ENCODE data around the gene CCNT2.

Gene CCNT2

GRCh38 chr2:134988994-134989605 lies 70.5 kb downstream of the CCNT2 start:
- FAIRE-seq = no peak
- no peak for DNase-seq (ENCODE audit: insufficient read length, low spot score)
- TF ChIP-seq CTCF (IDR thresholded peaks at IDR 0.05; ENCODE audit: insufficient read depth, missing control alignments) = peak; percentile 60

- DNase-seq (ENCODE audit: insufficient read length, low spot score) = no peak
- no peak for FAIRE-seq
These were observed 80.9 kb downstream of the CCNT2 start for GRCh38 chr2:134999521-134999920.

GRCh38 chr2:135002836-135003235 lies 84.2 kb downstream of the CCNT2 start:
- TF ChIP-seq CTCF (IDR thresholded peaks at IDR 0.05; ENCODE audit: insufficient read depth, missing control alignments) = no peak
- no peak for FAIRE-seq
- no peak for DNase-seq (ENCODE audit: insufficient read length, low spot score)

More at GRCh38 chr2:134999521-134999920, 80.9 kb downstream of the CCNT2 start:
- no peak for TF ChIP-seq CTCF (IDR thresholded peaks at IDR 0.05; ENCODE audit: insufficient read depth, missing control alignments)

GRCh38 chr2:135004005-135004746 lies 85.6 kb downstream of the CCNT2 start:
- peak; percentile 98 for TF ChIP-seq CTCF (IDR thresholded peaks at IDR 0.05; ENCODE audit: insufficient read depth, missing control alignments)
- DNase-seq (ENCODE audit: insufficient read length, low spot score) (peak; percentile 31), FAIRE-seq (peak; percentile 64)

GRCh38 chr2:135005753-135006152 lies 87.1 kb downstream of the CCNT2 start:
- DNase-seq (ENCODE audit: insufficient read length, low spot score) (peak; percentile 27), FAIRE-seq (peak; percentile 77)
- TF ChIP-seq CTCF (IDR thresholded peaks at IDR 0.05; ENCODE audit: insufficient read depth, missing control alignments) = no peak
